Stomach (tissue), 9 donors: ENCODE data around the gene LINC01488. TPM values are rescaled to one million over a fixed set of nuclear protein-coding genes. Genes with fewer than 3 reads are reported as not detected.

Source experiments
- DNase-seq, 2 donors: peaks; one replicate each; pipeline versions ENCODE4 v3.0.0 to v3.0.0-alpha.2; 2013 to 2019
- H3K27ac ChIP-seq, 5 donors: fragments of 200-600 bp in 4 of 5; sonication (generic) in 4 of 5; one replicate each; pipeline ENCODE4 v1.5.1; 2013 to 2019; ENCODE audit warnings: mild to moderate bottlenecking in 1 of 5, moderate library complexity in 1 of 5
- H3K27me3 ChIP-seq, 3 donors: fragments of 200-600 bp; sonication (generic); one replicate each; pipeline ENCODE4 v1.5.1; 2017 to 2019; ENCODE audit warnings: mixed run types in 1 of 3
- H3K36me3 ChIP-seq, 4 donors: fragments of 200-600 bp; sonication (generic); 1 replicate in 3 of 4; 2 replicates in 1 of 4; pipeline ENCODE4 v1.5.1; 2016 to 2019
- H3K4me1 ChIP-seq, 4 donors: fragments of 200-600 bp; sonication (generic); one replicate each; pipeline ENCODE4 v1.5.1; 2016 to 2019
- H3K4me3 ChIP-seq, 4 donors: fragments of 200-600 bp; sonication (generic) in 3 of 4; one replicate each; pipeline ENCODE4 v1.5.1; 2016 to 2019; ENCODE audit warnings: mild to moderate bottlenecking in 1 of 4
- H3K9me3 ChIP-seq, 4 donors: fragments of 200-600 bp; sonication (generic); one replicate each; pipeline ENCODE4 v1.5.1; 2016 to 2019
- CTCF ChIP-seq, 7 experiments: fragments of 450-650 bp in 4 of 7; fragments of 200-600 bp in 3 of 7; sonication (generic) in 3 of 7; IDR thresholded peaks; one replicate each; pipeline ENCODE4 v1.5.1; 2016 to 2019; ENCODE audit warnings: antibody characterized with exemption in 7 of 7, control low read depth in 2 of 7, mild to moderate bottlenecking in 1 of 7
- EP300 ChIP-seq: sonication (generic); formaldehyde crosslinking; IDR thresholded peaks from one replicate; pipeline ENCODE4 v1.6.1; 2017; ENCODE audit warnings: antibody characterized with exemption
- POLR2A ChIP-seq, 4 donors: fragments of 450-650 bp; IDR thresholded peaks; one replicate each; pipeline ENCODE4 v1.6.1; 2016; ENCODE audit warnings: antibody characterized with exemption in 4 of 4, control low read depth in 2 of 4, mild to moderate bottlenecking in 1 of 4, moderate library complexity in 1 of 4
- POLR2AphosphoS5 ChIP-seq, 3 donors: sonication (generic); formaldehyde crosslinking; IDR thresholded peaks; one replicate each; pipeline ENCODE4 v1.6.1; 2016; ENCODE audit warnings: antibody characterized with exemption in 3 of 3
- WGBS, 5 donors: extraction: QIAGEN DNeasy Blood & Tissue Kit in 3 of 5; methylation state at CpG; one replicate each; pipeline versions ENCODE4 v1.1.5 to v1.1.7; 2013 to 2018; 5-methylcytosine and 5-hydroxymethylcytosine counted together
- intact Hi-C: fragments of 100-400 bp; cut with DNase I; formaldehyde crosslinking; loops from one replicate; pipeline ENCODE4 v1.15.1; 2023; ENCODE audit warnings: low total_unique reads
- polyA plus RNA-seq, 3 donors: library from polyadenylated mRNA; stranded (reverse); fragments of 200-250 nt; gene quantifications; one replicate each; pipeline ENCODE4 v1.2.3, GENCODE V29; 2013
- total RNA-seq, 5 donors: library from RNA; depleted of rRNA; stranded (reverse); fragments of >200 nt; gene quantifications; one replicate each; pipeline versions ENCODE4 v1.1.0 to v1.2.3, GENCODE V29; 2014 to 2016
- donor health status: healthy with polysubstance abuse.
- donor health status: Bipolar disorder and iron deficiency.
- donor health status: healthy.

The LINC01488 gene
- total and polyA plus RNA-seq, 8 donors = not detected

DNA sequence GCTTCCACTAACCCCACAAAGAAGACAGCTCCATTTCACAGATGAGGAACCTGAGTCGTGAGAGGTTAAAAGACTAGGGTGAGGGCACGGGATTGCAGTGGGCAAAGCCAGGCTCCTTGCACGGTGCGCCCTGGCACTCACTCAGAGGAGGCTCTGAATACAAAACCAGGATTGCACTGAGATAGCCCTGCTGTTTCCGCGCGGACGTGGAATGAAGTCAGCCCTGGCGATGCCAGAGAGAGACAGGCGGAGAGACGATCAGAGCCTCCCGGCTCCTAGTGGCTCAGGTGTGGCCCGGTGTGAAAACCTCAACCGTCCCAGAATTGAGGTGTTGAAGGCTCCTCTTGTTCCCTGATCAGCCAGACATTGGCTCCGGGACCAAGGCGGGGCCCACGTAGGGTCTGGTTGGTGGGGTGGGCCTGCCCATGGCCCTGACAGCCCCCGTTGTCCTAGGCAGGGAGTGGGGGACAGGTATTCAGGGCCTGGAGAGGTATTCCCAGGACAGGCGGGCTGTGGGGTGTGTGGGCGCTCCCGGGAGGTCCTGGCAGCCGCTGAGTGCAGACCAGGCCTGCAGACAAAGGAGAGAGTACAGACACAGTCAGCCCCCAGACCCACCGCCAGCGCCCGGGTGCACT lies 43.1 kb upstream of the LINC01488 start:
- Histone ChIP-seq H3K27ac (no peak overlapping the region), H3K4me1 (peaks cover 10 to 20% (median 13%) of the 10 kb centered on the region in 4 donors), H3K4me3 (no peak overlapping the region), H3K27me3 (peaks cover 0 to 8% (median 0%) of the 10 kb centered on the region in 3 donors), H3K9me3 (no peaks in the 10 kb centered on the region), H3K36me3 (no peaks in the 10 kb centered on the region)
- WGBS, 5 donors = 83 to 93% (median 89%) methylated on average over 16 to 25 of the region's 25 CpGs
- intact Hi-C loops = no loop called here
- no peak for DNase-seq
- no peak for TF ChIP-seq POLR2AphosphoS5 (IDR thresholded peaks at IDR 0.05)
- no peak for TF ChIP-seq POLR2A (IDR thresholded peaks at IDR 0.05)
- TF ChIP-seq EP300 = no peak
- no peak for TF ChIP-seq CTCF (IDR thresholded peaks at IDR 0.05)

- TF ChIP-seq POLR2A (IDR thresholded peaks at IDR 0.05) = no peak
- no peak for TF ChIP-seq EP300
- TF ChIP-seq POLR2AphosphoS5 (IDR thresholded peaks at IDR 0.05) = no peak
- TF ChIP-seq CTCF (IDR thresholded peaks at IDR 0.05) = no peak
- H3K27me3 ChIP-seq = peaks cover 0 to 8% (median 0%) of the 10 kb centered on the region in 3 donors
- no peaks in the 10 kb centered on the region for H3K36me3 ChIP-seq
- peaks cover 17 to 28% (median 20%) of the 10 kb centered on the region in 4 donors for H3K4me1 ChIP-seq
- H3K9me3 ChIP-seq = no peaks in the 10 kb centered on the region
- no peak overlapping the region for H3K4me3 ChIP-seq
- H3K27ac ChIP-seq = no peak overlapping the region
- intact Hi-C loops = no loop called here
- no peak for DNase-seq
- 81 to 97% (median 90%) methylated on average over 2 of the region's 2 CpGs for whole genome bisulfite sequencing, 5 donors
Measured at GRCh38 chr11:69439127-69439526, 42.3 kb upstream of the LINC01488 start.

- WGBS, 5 donors = 88 to 95% (median 94%) methylated on average over 13 of the region's 13 CpGs
- no peaks in the 10 kb centered on the region for H3K9me3 ChIP-seq
- H3K27me3 ChIP-seq = peaks cover 0 to 10% (median 0%) of the 10 kb centered on the region in 3 donors
- intact Hi-C loops = no loop called here
- TF ChIP-seq EP300 (no peak), POLR2AphosphoS5 (IDR thresholded peaks at IDR 0.05) (no peak), CTCF (IDR thresholded peaks at IDR 0.05) (no peak), POLR2A (IDR thresholded peaks at IDR 0.05) (no peak)
- no peaks in the 10 kb centered on the region for H3K36me3 ChIP-seq
- no peak overlapping the region for H3K4me3 ChIP-seq
- peaks cover 18 to 35% (median 24%) of the 10 kb centered on the region in 4 donors for H3K4me1 ChIP-seq
- H3K27ac ChIP-seq = no peak overlapping the region
- DNase-seq = no peak
Measured at GRCh38 chr11:69439651-69440464, 41.6 kb upstream of the LINC01488 start.

- no peak overlapping the region for H3K4me3 ChIP-seq
- TF ChIP-seq POLR2AphosphoS5 (IDR thresholded peaks at IDR 0.05) (no peak), EP300 (no peak), POLR2A (IDR thresholded peaks at IDR 0.05) (no peak), CTCF (IDR thresholded peaks at IDR 0.05) (no peak)
- no peak for DNase-seq
- WGBS, 5 donors = 92 to 97% (median 96%) methylated on average over 6 of the region's 6 CpGs
- peaks cover 18 to 40% (median 27%) of the 10 kb centered on the region in 4 donors for H3K4me1 ChIP-seq
- no peaks in the 10 kb centered on the region for H3K9me3 ChIP-seq
- no peak overlapping the region for H3K27ac ChIP-seq
- no peaks in the 10 kb centered on the region for H3K36me3 ChIP-seq
- intact Hi-C loops = no loop called here
- peaks cover 0 to 12% (median 0%) of the 10 kb centered on the region in 3 donors for H3K27me3 ChIP-seq
Measured at GRCh38 chr11:69440876-69441275, 40.6 kb upstream of the LINC01488 start.
